Natural killer cell (primary cell): ENCODE results near the gene ZBTB5. TPM values are rescaled to one million over a fixed set of nuclear protein-coding genes. Genes with fewer than 3 reads are reported as not detected.
"Not testable (repeated sequence)": the region's sequence is repeated elsewhere in the genome, so short reads cannot be mapped to it uniquely, and the experiment has no call there.

Experiments used
- ATAC-seq, 3 donors: fragments of 150-1000 bp in 2 of 3; fragments of 200-7000 bp in 1 of 3; cut with Tn5 transposase; 1 replicate in 1 of 3; 2 replicates in 2 of 3; pipeline ENCODE4 v1.10.0; 2021; ENCODE audit warnings: mild to moderate bottlenecking in 2 of 3, moderate library complexity in 2 of 3
- DNase-seq, 2 donors: peaks; one replicate each; pipeline versions ENCODE4 v3.0.0 to v3.0.0-alpha.2; 2013 to 2021; ENCODE audit warnings: mixed read lengths in 1 of 2
- H3K27ac ChIP-seq: one replicate; pipeline ENCODE4 v1.5.1; 2013; ENCODE audit warnings: mild to moderate bottlenecking, low read length
- H3K27me3 ChIP-seq: one replicate; pipeline ENCODE4 v1.6.1; 2013; ENCODE audit warnings: low read length; ENCODE audit not compliant: control insufficient read depth, insufficient read depth
- H3K36me3 ChIP-seq: one replicate; pipeline ENCODE4 v1.6.1; 2013; ENCODE audit warnings: low read length; ENCODE audit not compliant: control insufficient read depth, insufficient read depth
- H3K4me1 ChIP-seq: one replicate; pipeline ENCODE4 v1.6.1; 2013; ENCODE audit warnings: low read length; ENCODE audit not compliant: control insufficient read depth, insufficient read depth
- H3K4me3 ChIP-seq: one replicate; pipeline ENCODE4 v1.5.1; 2013; ENCODE audit warnings: low read length
- H3K9me3 ChIP-seq: one replicate; pipeline ENCODE4 v1.6.1; 2013; ENCODE audit warnings: low read length; ENCODE audit not compliant: control insufficient read depth, insufficient read depth
- H3K27ac Mint-ChIP-seq, 2 donors: one replicate each; pipeline ENCODE4 v1.8.0; 2022; ENCODE audit warnings: mild to moderate bottlenecking in 2 of 2, mixed read lengths in 2 of 2, moderate library complexity in 1 of 2
- H3K27me3 Mint-ChIP-seq, 2 donors: one replicate each; pipeline ENCODE4 v1.8.0; 2022; ENCODE audit warnings: low read depth in 2 of 2, mixed read lengths in 2 of 2
- H3K36me3 Mint-ChIP-seq: one replicate; pipeline ENCODE4 v1.8.0; 2022; ENCODE audit warnings: mixed read lengths
- H3K4me1 Mint-ChIP-seq, 2 donors: one replicate each; pipeline ENCODE4 v1.8.0; 2022; ENCODE audit warnings: mixed read lengths in 2 of 2
- H3K4me3 Mint-ChIP-seq: one replicate; pipeline ENCODE4 v1.8.0; 2022; ENCODE audit warnings: mild to moderate bottlenecking, moderate library complexity, mixed read lengths
- H3K9me3 Mint-ChIP-seq, 2 donors: one replicate each; pipeline ENCODE4 v1.8.0; 2022; ENCODE audit warnings: mixed read lengths in 2 of 2
- WGBS: methylation state at CpG from one replicate; pipeline ENCODE4 v1.1.7; 2013; ENCODE audit warnings: missing lambda C conversion rate; ENCODE audit not compliant: insufficient coverage; 5-methylcytosine and 5-hydroxymethylcytosine counted together
- intact Hi-C: fragments of 100-400 bp; cut with micrococcal nuclease; formaldehyde crosslinking; loops from one replicate; pipeline ENCODE4 v1.14.2; 2022
- total RNA-seq, 4 donors: library from RNA; stranded (reverse); fragments of 120-200 nt in 1 of 4; gene quantifications; one replicate each; pipeline versions ENCODE4 v1.2.3 to v1.2.4, GENCODE V29; 2013 to 2022
- TF ChIP-seq, protein P1 (sequence below): fragments of 200-600 bp; IDR thresholded peaks from one replicate; pipeline ENCODE4 v1.8.0; 2022; ENCODE audit warnings: antibody characterized with exemption

Gene ZBTB5, protein sequence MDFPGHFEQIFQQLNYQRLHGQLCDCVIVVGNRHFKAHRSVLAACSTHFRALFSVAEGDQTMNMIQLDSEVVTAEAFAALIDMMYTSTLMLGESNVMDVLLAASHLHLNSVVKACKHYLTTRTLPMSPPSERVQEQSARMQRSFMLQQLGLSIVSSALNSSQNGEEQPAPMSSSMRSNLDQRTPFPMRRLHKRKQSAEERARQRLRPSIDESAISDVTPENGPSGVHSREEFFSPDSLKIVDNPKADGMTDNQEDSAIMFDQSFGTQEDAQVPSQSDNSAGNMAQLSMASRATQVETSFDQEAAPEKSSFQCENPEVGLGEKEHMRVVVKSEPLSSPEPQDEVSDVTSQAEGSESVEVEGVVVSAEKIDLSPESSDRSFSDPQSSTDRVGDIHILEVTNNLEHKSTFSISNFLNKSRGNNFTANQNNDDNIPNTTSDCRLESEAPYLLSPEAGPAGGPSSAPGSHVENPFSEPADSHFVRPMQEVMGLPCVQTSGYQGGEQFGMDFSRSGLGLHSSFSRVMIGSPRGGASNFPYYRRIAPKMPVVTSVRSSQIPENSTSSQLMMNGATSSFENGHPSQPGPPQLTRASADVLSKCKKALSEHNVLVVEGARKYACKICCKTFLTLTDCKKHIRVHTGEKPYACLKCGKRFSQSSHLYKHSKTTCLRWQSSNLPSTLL
- total RNA-seq: 10 to 100 TPM; 12.6 to 14.2 (median 13.3) TPM
- total RNA-seq (2013): 14.7 TPM

DNA sequence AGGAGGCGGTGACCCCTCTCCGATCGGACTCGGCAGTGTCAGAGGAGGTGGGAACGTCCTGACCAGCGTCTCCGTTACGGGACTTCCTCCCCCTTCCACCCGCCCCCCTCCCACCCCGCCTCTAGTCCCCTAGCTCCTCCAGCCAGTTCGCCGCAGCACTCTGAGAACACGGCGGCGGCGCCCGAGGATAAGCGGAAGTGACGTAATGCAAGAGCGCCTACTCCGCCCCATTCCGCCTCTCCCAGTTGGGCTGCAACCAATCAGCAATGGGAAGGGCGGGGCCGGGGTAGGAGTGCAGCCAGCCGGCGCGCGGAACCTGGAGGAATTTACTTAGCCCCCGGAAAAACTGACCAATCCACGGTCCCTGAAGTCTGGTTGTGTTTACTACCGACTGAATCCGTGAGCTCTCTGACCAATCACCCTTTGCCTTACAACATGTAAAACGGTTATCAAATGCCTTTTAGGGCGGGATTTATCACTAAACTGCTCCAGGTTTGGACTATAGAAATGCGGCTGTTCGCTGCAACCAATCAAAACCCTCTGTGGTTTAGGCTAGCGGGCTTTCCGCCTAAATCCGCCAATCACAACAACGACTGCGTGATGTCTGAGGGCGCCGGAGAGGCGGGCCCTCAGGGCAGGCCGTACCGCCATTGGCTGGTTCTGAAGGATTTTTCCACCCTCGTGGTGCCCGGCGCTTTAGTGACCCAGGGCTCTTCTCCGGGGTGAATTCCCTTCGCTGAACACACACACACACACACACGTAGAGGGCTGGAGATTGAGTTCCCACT, at the start of gene ZBTB5:
ZBTB5 (minus strand) TSS at position 202 of the 788 bp plus-strand sequence. CDS start 22,899 bp downstream, outside the sequence.
- WGBS: under 1% methylated on average over 47 of the region's 52 CpGs
- Histone ChIP-seq H3K36me3 (no peaks in the 10 kb centered on the region), H3K27me3 (no peaks in the 10 kb centered on the region), H3K27ac (peak within 1 kb of the TSS; percentile 98), H3K4me1 (peaks cover 15% of the 10 kb centered on the region), H3K4me3 (peak within 1 kb of the TSS; percentile 94), H3K9me3 (no peaks in the 10 kb centered on the region)
- Mint-ChIP-seq H3K27me3 (no peaks in the 10 kb centered on the region), H3K27ac (peak within 1 kb of the TSS; percentile 94 to 96), H3K9me3 (no peaks in the 10 kb centered on the region), H3K4me3 (peak within 1 kb of the TSS; percentile 92), H3K4me1 (peaks cover 26 to 44% of the 10 kb centered on the region in 2 donors), H3K36me3 (no peaks in the 10 kb centered on the region)
- peak; percentile 77 to 90 (median 80) for ATAC-seq
- DNase-seq: peak; percentile 99
- intact Hi-C loops: loop anchor here (1.0 kb wide), 3 partner anchors 20 to 43 kb away; partner anchors contain the start of genes GRHPR and POLR1E
- TF ChIP-seq, protein P1, sequence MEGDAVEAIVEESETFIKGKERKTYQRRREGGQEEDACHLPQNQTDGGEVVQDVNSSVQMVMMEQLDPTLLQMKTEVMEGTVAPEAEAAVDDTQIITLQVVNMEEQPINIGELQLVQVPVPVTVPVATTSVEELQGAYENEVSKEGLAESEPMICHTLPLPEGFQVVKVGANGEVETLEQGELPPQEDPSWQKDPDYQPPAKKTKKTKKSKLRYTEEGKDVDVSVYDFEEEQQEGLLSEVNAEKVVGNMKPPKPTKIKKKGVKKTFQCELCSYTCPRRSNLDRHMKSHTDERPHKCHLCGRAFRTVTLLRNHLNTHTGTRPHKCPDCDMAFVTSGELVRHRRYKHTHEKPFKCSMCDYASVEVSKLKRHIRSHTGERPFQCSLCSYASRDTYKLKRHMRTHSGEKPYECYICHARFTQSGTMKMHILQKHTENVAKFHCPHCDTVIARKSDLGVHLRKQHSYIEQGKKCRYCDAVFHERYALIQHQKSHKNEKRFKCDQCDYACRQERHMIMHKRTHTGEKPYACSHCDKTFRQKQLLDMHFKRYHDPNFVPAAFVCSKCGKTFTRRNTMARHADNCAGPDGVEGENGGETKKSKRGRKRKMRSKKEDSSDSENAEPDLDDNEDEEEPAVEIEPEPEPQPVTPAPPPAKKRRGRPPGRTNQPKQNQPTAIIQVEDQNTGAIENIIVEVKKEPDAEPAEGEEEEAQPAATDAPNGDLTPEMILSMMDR: no peak

DNA sequence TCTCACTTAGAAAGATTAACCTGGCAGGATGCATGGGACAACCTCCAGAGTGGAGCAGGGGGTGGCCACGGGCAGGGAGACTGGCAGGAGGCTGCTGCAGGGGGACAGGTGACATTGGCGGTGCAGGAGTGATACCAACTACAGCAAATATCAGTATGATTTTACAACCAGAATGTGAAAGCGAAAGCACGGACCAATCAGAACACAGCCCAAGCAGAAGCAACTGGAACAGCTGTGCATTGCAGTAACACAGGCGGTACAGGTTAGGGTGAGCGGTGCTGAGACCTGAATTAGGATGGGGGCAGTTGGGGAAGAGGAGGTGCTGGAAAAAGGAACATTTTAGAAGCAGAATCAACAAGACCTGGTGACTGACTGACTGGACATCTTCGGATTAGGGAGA, 49.7 kb upstream of the ZBTB5 start:
- TF ChIP-seq, protein P1: no peak
- Histone ChIP-seq H3K4me3 (no peak overlapping the region), H3K9me3 (no peaks in the 10 kb centered on the region), H3K4me1 (peaks cover 20% of the 10 kb centered on the region), H3K27me3 (no peaks in the 10 kb centered on the region), H3K36me3 (no peaks in the 10 kb centered on the region), H3K27ac (no peak overlapping the region)
- no peak for DNase-seq
- Mint-ChIP-seq H3K27ac (no peak overlapping the region), H3K36me3 (no peaks in the 10 kb centered on the region), H3K9me3 (no peaks in the 10 kb centered on the region), H3K4me1 (peaks cover 29 to 38% of the 10 kb centered on the region in 2 donors), H3K4me3 (no peak overlapping the region), H3K27me3 (peaks cover 0 to 10% of the 10 kb centered on the region in 2 donors)
- ATAC-seq: no peak
- intact Hi-C loops: no loop called here
- WGBS: 87% methylated on average over 7 of the region's 7 CpGs

DNA sequence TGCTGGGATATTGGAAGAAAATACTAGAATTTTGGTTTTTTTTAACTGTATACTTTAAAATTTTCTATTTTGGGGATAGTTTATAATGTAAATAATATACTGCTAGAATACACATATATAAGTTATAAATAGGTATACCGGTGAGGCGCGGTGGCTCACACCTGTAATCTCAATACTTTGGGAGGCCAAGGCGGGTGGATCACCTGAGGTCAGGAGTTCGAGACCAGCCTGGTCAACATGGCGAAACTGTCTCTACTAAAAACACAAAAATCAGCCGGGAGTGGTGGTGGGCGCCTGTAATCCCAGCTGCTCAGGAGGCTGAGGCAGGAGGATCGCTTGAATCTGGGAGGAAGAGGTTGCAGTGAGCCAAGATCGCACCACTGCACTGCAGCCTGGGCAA, 49.2 kb upstream of the ZBTB5 start:
- H3K36me3 Mint-ChIP-seq, H3K4me3 Mint-ChIP-seq, H3K4me3 ChIP-seq, DNase-seq, H3K36me3 ChIP-seq, H3K27ac ChIP-seq, H3K9me3 ChIP-seq, intact Hi-C loops, H3K27me3 ChIP-seq, ATAC-seq, H3K9me3 Mint-ChIP-seq: not testable (repeated sequence)
- H3K4me1 Mint-ChIP-seq: peaks cover 29 to 38% of the 10 kb centered on the region in 2 donors
- 98% methylated on average over 6 of the region's 10 CpGs for WGBS
- H3K4me1 ChIP-seq: peaks cover 20% of the 10 kb centered on the region
- peaks cover 0 to 10% of the 10 kb centered on the region in 2 donors for H3K27me3 Mint-ChIP-seq
- H3K27ac Mint-ChIP-seq: peak overlapping the region in 1 of 2 donors; percentile 68
